G401.6 (cell line): ENCODE results near the gene TBK1.

Experiments used
- FAIRE-seq: peaks from 2 replicates; lab custom pipeline; 2012; peaks lifted over from hg19 to GRCh38; lab: Jason Lieb, UNC

The TBK1 gene

DNA sequence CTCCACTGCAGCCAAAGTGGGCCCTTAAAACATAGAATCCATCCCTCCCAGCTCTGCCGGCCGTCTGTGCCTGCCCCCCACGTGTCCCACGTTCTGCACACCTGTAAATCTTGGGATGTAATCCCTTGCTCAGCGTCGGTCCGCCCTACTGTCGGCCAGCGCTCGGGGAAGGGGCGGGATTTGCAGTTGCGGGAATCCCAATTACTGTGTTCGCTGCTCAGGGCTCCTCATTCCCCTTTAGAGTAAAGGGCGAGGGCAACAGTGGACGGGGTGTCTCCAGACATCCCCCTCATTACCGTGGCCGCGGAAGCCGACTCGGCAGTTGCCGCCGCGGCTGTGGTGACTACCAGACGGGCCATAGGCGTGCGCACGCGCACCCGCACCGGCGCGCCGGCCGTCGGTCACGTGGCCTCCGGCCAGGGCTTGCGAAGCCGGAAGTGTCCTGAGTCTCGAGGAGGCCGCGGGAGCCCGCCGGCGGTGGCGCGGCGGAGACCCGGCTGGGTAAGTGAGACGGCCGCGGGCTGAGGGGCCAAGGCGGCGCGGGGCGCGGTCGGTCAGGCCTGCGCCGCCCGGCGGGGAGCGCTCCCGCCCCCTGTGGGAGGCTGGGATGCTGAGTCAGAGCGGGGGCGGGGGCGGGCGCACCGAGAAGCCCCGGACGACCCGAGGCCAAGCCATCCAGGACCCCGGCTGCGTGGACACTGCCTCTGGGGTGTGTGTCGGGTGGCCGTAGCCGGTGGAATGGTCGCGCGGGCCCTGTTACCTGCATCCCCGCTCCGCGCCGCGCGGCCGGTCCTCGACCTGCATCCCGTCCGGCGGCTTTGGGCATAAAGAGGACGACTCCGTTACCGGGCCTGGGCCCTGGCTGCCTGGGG, at the start of gene TBK1:
Gene TBK1 (plus strand): TSS at position 434 of the 872 bp plus-strand sequence. CDS start 3,751 bp downstream, outside the sequence.
- FAIRE-seq, result no peak

DNA sequence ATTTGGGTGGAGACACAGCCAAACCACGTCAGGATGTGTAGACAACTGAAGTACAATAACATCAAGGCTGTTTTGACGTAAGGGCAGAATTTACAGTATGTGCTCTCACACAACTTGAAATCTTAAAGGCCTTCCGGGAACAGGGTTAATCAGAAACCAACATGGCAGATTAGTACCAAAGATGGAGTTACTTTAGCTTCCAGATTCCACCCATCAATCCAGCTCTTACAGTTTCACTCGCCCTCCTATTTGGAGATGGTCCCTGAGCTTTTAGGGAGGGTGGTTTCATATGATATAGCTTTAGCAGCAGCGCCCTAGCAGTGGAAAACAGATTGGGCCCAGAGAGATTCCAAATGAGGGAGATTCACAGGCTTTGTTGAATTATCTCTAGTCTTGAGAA, 49.7 kb upstream of the TBK1 start:
- FAIRE-seq, result no peak

DNA sequence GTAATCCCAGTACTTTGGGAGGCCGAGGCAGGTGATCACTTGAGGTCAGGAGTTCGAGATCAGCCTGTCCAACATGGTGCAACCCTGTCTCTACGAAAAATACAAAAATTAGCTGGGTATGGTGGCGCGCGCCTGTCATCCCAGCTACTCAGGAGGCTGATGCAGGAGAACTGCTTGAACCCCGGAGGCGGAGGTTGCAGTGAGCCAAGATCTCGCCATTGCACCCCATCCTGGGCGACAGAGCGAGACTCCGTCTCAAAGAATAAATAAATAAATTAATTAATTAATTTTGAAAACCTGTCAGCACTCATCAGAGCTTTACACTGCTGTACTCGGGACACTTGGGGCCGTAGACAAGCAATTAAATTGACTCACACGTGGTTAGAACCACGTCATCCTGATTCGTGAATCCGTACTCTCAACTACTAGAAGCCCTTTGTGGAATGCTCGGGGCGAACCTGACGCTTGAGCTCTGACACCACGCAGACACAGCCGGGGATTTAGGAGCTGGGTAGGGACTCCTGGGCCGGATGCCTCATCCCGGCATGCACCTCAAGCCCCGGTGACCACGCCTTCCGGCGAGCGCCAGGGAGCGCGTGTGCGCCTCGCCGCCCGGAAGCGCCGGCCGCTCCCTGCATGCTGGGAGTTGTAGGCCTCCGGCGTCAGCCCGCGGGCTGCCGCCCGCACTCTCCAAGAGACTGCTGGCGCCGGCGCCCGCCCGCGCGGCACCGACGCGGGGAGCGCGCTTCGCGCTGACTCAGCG, 48.0 kb upstream of the TBK1 start, which contains the start of gene XPOT:
Gene XPOT (plus strand): TSS at position 686 of the 763 bp plus-strand sequence. CDS start 5,644 bp downstream, outside the sequence.
- no peak for FAIRE-seq

DNA sequence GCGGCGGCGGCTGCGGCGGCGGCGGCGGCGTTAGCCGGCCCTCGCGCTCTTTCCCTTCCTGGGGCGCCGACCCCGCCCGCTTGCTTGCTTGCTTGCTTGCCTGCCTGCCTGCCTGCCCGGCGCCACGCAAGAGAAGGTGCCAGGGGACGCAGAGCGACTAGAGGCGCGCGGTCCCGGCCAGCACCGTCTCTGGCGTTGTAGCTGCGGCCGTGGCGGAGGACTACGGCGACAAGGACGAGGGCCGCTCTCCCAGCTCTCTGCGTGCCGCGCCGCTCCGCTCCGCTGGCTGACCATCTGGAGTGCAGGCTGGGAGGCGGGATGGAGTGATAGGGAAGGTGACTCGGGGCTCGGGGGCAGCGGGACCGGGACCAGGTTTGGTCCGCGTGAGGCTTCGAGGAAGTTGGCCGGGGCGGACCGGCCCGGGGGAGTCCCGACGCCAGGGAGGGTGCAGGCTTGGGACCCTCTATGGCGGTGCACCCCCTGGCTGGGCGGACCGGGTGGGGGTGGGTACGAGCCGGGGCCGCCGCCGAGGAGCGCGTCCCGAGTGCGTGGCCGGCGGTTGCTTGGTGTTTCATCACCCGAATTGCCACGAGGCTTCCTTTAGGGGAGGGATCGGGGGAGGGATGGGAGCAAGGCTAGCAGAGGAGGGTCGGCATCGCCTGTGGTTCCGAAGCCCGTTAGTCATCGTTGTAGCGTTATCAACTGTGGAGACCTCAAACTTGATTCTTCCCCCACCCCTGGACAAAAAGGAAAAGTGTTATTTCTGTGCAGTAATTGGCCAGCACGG, 47.3 kb upstream of the TBK1 start:
- no peak for FAIRE-seq

DNA sequence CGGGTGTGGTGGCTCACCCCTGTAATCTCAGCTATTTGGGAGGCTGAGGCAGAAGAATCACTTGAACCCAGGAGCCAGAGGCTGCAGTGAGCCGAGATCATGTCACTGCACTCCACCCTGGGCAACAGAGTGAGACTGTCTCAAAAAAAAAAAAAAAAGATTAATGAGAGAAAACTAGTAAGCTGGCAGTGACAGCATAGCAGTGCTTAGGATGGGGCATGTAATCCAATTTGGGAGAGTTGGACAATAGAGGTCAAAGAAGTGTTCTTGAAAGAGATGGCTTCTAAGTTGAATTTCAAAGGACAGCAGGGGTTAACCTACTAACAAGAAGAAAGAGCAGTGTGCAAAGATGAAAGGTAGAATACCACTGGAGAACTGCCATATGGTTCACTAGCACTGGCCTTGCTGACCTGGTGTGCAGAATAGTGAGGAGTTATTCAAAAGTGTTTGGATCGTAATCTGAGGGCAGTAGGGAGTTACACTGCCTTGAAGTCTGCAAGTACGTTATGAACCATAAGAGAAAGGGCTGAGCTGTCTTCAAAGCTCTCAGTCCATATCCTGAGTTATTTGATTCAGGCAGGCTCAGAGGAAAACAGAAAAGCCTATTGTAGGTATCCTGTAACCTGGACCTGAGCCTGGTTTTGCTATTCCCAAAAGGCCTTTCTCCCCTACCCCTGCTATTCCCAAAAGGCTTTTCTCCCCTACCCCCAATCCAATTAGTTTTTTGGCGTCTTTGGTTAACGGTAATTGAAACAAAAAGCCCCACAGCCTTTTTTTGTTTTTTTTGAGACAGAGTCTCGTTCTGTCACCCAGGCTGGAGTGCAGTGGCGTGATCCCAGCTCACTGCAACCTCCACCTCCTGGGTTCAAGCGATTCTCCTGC, 44.3 kb upstream of the TBK1 start:
- no peak for FAIRE-seq

DNA sequence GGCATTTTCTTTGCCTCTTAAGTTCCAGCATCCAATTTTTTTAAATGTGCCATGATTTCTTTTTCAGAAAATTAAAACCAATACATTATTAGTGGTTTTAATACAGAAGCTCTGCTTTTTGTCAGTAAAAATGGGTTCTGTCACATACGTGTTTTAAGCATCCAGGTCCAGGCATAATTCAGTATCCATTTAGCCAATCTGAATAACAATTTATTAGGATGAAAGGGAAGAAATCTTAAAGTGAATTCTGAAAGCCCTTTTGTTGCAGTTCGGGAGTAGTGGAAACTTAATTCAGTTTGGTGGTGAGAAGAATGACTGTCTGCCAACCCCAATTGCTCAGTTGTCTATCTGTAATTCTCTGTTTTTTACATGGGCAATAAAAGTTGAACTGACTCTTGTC, 40.5 kb upstream of the TBK1 start:
- FAIRE-seq, result no peak

DNA sequence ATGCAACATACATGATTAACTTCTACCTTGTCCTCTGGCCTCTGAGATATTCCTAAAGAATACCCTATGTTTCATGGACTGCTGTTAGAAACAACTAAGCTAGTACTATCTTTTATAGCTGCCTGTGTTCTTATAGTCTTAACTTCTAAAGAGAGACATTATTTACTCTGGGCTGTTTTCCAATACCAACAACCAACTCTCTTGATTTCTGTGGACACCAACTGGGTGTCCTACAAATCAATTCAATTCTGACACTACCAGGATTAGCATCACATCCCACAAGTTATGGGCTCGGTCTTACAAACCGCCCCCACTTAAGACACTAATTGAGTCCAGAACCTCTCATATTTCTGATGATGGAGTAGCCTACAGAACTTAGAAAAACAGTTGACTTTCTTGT, 39.5 kb upstream of the TBK1 start:
- no peak for FAIRE-seq

DNA sequence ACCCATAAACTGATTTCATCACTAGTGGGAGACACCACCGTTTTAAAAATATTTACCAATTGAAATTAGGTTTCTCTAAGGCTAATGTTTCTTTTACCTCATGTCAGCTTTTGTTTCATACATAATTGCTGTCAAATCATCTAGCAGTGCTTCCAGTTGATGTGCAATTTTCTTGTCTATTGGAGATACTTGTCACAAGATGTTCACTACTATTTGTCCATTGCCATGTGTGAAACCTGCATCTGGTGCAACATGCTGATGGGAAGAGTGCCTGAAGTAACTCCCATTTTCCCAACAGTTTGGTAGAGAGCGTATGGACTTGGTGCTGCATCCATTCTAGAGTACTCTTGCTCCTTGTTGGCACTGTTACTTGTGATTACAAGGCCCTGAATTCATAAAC, 38.0 kb upstream of the TBK1 start:
- FAIRE-seq, result no peak

DNA sequence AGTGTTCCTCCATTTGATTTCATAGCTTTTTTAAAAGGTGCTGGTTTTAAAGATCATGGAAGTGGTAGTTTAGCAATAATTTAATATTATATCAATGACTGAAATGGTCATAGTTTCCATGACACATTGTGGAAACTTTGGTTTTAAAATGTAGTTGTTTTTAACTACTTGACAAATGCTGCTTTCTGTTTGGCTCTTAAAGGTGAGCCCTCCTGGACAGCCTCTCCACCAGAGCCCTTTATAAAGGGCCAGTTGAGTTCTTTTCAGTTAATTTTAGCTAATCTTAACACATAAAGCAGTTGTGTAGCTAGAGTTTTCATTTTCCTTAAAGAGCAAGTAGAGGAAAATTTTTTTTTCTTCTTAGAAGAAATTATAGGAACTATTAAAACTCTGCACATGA, 33.7 kb upstream of the TBK1 start:
- no peak for FAIRE-seq

DNA sequence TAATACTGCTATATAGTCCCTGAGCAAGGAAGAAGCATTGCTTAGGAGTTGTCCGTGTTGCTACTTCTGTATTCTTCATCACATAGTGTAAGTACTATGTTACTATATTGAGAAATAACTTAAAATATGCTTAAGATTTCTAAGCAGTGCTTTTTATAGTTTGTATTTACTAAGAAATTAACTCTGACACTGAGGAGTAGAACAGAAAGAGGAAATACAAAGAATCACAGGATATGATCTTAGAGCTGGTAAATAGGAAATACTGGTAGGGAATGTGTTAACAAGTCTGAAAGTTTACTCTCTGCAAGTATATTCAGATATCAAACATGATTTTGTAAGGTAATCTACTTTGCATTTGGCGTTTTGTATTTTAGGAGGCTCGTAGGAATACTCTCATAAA, 32.2 kb upstream of the TBK1 start:
- FAIRE-seq, result no peak

DNA sequence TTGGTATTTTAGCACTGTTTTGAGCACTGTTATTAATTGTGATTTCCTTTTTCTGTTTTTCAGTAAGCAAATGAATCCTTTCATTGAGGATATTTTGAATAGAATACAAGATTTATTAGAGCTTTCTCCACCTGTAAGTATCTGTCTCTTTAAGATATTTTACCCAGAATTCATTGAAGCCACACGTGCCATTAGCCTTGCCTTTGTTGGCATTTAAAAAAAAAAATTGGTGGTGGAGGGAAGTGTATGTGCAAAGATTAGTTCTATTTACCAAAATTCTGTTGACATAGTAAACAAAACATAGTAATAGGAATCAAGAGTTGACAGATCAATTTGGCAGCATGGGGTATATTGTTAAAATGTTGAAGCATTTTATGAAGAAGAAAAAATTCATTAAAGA, 23.9 kb upstream of the TBK1 start:
- FAIRE-seq, result no peak

DNA sequence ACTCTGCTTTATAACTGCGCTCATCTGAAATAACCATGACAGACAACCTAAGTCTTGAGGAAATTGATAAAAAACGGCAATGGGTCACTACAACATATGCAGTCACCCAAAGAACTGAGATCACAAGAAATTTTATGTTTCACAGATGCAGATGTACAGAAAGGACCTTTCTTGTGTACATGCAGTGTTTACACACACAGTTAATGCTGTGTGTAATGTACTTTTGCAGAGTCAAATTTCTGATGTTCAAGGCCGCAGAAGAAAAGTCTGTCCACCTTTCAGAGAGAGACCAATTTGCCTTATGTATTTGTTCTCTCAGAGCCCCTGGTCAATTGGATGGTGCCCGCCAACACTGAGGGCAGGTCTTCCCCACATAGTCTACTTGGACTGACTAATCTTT, 23.0 kb upstream of the TBK1 start:
- FAIRE-seq, result no peak

DNA sequence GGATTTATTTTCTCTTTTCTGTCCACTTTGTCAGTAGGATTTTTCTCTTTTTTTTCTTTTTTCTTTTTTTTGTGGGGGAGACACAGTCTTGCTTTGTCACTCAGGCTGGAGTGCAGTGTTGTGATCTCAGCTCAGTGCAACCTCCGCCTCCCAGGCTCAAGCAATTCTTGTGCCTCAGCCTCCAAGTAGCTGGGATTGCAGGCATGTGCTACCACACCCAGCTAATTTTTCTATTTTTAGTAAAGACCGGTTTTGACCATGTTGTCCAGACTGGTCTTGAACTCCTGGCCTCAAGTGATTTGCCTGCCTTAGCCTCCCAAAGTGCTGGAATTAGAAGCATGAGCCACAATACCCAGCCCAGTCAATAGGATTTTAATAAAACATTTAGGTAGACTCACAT, 21.0 kb upstream of the TBK1 start:
- FAIRE-seq, result no peak

DNA sequence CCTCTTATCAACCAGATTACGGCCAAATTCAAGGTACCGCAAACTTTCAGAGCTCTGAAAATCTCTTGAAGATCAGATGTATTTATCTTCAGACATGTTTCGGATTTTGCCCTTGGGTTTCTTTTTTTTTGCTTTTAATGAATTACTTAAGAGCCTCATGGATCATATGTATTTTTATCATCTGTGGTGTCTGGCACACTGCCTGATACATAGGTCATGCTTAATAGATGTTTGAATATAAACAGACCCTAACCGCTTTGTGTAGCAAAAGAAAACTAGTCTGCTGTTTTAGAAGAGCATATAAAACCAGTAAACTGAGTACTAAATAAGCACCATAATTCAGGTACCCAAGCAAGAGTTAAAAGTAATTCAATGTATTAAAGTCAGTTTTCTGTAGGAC, 20.1 kb upstream of the TBK1 start:
- FAIRE-seq, result no peak

DNA sequence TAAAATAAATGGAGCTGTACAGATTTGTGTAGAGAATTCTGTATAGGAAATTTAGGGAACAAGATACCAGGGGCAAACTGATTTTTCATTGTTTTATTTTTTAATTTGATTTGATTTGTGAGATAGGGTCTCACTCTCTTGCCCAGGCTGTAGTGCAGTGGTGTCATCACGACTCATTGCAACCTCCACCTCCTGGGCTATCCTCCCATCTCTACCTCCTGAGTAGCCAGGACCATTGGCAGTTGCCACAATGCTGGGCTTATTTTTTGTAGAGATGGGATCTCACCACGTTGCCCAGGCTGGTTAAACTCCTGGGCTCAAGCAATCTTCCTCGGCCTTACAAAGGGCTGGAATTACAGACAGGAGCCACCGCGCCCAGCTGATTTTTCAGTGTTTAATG, 18.0 kb upstream of the TBK1 start:
- FAIRE-seq, result no peak

DNA sequence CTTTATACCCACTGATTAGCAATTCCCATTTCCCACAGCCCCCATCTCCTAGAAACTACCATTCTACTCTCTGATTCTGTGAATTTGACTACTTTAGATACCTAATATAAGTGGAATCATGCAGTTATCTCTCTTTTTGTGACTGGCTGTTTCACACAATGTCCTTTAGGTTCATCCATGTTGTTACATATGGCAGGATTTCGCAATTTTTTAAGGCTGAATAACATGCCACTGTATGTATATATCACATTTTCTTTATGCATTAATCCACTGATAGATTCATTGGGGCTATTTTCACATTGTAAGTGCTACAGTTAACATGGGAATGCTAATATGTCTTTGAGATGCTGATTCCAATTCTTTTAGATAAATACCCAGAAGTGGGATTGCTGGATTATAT, 11.8 kb upstream of the TBK1 start:
- no peak for FAIRE-seq

DNA sequence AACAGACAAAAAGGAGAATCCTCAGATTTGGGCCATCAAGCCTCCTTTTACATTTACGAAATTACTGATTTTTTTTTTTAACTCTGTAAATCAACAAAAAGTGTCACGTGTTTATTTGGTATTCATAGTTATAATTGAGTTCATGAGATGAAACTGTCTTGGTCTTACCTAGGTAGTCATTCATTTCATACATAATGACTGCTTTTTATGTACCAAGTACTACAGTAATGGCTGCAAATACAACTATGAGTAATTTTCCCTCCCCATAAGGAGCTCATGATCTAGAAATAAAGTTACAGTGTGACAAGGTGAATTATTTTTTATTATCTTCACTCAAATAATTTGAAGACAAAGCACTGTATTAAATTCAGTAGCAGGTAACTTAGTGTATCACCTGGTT, 6.4 kb upstream of the TBK1 start:
- FAIRE-seq, result no peak

DNA sequence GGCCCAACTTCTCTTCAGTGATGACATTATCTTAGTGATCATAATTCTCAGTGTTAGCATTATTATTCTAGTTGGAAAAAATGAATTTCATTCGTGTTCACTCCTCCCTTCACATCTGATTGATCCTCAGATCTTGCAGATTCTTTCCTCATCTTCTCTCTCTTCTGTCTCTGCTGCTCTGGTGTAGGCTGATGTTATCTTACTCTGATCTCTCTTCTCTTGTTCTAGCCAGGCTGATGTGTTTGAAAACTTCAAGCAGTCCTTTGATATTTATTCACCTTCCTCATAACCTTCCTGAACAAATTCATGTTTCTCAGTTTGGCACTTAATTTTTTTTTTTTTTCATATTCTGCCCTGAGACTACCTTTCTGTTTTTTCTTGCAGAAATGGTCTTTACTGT, 5.6 kb upstream of the TBK1 start:
- no peak for FAIRE-seq

DNA sequence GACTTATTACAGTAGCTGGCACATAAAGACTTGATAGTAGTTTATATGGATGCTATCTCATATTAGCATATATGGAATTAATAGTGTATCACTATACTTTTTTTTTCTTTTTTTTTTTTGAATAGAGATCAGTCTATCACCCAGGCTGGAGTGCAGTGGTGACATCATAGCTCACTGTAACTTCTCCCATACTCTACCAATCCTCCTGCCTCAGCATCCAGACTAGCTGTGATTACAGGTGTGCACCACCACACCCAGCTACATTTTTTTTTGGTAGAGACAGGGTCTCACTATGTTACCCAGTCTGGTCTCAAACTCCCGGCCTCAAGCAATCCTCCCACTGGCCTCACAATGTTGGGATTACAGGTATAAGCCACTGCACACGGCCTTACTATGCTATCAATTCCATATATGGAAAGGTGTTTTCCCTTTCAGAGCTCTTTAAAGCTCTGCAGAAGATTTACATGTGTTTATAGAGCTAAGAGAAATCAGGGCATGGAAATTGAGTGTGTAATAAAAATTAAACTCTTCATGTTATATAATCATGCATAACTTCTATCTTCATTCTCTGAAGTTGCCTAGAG, 1.8 kb upstream of the TBK1 start:
- no peak for FAIRE-seq

DNA sequence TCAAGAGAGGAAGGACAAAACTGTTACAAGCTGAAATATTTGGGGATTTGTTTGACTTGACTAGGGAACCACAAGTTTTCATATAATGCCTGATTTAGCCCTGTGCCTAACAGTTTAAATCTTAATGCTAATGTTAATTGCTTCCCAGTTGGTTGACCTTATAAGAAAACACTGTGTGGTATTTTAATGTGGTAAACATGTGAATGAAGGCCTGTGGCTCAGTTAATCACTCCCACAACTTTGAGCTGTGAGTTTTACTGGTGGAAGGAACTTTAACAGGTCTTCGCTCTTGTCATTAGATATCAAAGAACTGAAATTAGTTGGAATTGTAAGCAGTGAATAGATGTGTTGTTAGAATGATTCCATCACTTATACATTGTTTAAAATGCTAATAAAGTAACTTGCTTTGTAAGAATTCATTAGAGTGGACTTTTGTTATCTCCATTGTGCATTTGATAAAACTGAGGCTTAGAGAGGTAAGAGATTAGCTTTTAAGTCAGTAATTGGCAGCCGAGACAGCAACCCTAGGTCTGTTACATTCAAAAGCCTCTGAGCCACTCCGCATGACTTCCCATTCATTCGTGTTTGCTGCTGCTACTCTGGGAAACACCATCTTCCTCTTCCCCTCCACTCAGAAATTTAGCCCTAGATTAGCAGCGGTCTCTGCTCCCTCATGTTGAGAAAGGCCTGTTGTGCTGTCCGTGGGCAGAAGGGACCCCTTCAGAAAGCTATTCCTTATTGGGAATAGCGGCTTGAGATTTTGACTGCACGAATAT, 1.0 kb upstream of the TBK1 start:
- peak; percentile 94 for FAIRE-seq
